ENCODE results near the gene LPP.

Gene LPP

GRCh38 chr3:188198001-188198400, 44.0 kb downstream of the LPP start:
- DNase-seq (ENCODE audit: low spot score): no peak

DNA sequence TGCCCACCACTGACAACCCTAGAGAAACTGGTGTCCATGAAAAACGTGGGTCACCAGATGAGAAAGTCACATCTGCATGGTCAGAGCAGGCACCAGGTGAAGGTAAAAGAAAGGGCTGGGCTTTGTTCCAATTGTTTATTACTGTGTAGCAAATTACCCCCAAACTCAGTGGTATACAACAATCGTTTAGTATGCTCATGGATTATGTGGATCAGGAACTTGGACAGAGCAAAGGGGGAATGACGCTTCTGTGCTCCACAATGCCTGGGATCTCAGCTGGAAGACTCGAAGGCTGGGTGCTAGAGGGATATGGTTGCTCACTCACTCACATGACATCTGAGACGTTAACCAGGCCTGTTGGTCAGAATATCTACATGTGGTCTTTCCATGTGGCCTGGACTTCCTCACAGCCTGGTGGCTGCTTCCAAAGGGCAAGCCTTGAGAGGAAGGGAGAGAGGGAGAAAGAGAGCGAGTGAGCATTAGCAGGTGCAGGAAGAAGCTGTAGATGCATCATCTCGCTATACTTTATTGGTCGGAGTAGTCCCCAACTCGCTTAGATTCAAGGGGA, 44.9 kb downstream of the LPP start:
- no peak for DNase-seq (ENCODE audit: low spot score)

DNA sequence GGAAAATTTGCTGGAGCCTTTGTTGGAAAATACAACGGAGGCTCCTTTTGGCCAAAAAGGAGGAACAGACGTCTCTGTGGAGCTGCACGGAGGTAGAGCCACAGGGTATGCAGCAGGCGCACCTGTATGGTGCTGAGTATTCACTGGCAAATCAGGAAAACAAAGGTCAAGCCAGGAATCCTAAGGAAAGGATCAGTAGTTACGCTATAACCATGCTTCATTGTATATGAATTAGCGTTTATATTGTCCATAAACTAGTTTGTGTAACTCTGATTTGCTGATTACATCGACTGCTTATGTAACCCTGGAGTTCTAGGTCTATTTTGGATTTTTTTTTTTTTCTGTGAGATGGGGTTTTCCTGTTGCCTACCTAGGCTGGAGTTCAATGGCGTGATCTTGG, 45.4 kb downstream of the LPP start:
- DNase-seq (ENCODE audit: low spot score): no peak

DNA sequence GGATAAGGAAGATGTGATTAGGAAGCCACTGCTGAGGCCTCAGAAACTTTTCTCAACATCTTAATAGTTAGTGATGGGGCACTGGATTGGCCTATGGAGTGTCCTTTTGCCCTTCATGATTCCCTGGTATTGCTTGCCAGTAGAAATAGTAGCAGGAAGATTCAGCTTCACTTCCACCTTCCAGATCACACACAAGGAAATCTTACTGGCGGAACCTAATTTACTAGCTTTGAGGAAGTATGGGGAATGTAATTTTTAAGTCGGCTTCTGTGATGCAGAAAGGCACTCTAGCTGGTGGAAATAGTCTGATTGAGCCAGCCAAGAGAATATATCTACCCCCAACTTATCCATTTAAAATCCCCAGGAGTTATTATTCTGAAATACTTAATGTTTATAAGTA, 46.5 kb downstream of the LPP start:
- DNase-seq (ENCODE audit: low spot score): no peak

DNA sequence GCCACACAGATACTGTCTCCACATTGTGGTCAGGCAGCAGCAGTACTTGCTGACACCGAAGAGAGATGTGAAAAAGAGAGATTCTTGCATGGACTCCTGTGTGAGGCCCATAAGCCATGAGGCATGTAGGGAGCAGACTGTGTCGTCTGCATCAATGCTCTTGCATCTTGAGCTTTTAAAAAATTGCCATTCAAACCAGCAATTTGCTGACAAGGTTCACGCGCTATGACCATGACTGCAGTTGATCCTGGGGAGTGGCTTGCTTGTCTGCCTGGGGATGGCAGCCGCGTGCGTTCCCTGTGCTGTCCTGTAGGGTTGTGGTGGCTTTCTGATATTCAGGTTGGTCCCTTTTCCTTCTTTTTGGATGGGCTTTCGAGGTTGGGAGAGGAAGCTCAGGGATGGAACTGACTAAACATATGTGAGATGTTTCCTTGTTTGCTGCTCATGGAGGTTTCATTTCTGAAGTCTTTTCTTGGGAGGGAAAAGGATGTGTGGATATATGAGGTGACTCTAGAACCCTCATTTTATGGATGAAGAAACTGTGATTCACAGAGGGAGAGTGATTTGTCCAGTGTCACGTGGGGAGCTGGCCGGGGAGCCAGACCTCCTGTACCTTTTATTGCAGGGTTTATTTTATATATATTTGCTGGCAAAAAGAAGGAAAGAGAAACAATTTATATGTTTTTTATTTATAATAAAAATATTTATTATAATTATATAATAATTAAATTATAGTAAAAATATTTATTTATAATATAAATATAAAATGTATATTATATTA, 48.6 kb downstream of the LPP start:
- DNase-seq (ENCODE audit: low spot score): no peak

- no peak for DNase-seq (ENCODE audit: low spot score)
These were observed 50.6 kb downstream of the LPP start for GRCh38 chr3:188204526-188204925.

DNA sequence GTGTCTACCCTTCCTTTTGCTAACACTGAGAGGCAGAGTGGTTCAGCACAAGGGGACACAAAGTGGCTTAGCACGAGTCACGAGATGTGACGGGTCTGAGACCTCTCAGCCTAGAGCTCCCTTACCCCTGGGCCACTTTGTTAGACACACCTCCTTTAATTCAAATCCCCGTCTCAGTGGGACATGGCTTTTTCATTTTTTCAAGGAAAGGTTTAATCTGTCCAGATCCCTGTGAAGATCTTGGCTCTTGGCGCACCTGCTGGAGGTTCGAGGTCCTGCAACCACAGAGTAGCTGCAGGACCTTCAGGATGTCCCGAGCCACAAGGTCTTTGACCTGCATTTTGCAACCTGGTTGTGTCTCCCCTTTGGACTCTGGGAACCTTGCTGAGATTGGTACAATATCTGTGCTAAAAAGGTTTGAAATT, 52.0 kb downstream of the LPP start:
- no peak for DNase-seq (ENCODE audit: low spot score)

DNA sequence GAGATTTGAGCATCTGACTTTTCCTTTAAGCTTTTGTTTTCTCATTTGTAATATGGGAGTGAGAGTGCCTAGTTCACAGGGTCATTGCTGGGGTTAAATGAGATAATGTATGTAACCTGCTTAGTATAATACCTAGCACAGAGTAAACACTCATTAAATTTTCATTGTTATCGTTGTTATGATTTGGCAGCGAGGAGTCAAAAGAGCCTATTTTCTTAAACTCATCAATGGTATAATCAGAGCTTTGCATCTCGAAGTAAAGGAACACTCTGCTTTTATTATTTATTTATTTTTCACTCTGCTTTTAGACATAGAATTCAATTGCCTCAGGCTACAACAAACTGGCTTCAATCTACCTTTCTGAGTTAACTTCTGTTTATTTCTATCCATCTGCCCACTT, 52.8 kb downstream of the LPP start:
- DNase-seq (ENCODE audit: low spot score): no peak

DNA sequence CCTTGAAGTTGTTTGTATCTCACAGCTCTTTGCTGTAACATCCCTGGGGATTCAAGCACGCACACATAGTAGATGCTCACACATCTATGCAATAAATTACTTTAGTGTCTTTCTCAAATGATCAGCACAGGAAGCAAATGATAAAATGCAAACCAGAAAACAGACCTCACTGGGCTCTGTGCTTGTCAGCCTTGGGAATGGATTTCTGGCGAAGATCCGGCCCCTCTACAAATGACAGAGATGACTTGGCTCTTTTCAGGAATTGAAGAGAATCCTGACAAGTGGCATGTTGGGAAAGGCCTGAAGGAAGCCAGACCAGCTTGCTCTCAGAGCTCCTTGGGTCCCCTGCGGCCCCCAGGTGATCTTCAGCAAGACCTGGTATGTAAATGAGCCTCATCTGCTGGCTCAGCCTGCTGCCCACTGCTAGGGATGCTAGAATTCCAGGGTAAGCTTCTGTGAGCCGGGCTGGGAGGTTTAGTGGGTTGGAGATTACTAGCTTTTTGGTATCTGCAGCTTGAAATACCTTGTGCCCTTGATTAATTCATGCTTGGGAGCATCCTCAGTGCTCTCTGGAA, 54.1 kb downstream of the LPP start:
- DNase-seq (ENCODE audit: low spot score): no peak

DNA sequence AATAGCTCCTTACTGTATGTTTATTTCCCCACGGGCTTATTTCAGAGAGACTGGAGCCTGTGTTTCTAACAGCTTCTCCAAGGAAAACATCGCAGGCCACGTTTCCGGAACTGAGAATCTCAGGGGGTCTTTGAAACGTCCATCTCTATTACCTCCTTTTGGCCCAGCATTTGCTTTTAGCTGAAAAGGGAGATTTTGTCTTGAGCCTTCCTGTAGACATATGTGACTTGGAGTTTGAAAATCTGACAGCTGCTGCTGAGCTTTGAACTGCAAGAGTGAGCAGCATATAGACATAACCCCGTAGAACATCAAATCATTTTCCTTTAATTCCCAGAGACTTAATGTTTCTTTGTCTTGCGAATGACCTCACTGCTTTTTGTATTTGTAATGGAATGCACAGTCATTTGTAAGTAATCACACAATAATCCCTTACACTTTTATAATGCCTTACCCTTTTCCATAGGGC, 54.6 kb downstream of the LPP start:
- no peak for DNase-seq (ENCODE audit: low spot score)

DNA sequence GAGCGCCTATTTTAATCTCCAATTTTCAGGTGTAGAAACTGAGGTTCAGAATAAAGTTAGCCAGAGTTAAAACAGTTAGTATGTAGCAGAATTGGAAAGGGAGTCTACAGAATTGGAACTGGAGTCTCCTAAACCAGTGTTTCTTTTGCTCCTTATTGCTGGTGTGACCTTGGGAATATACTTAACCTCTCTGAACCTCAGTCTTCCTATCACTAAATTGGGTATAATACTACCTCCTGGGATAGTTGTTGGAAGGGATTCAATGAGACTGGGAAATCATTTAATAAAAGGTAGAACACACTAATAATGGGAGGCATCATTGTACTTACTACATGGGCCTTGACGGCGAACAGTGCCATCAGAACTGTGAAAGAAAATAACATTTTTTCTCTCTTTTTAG, 55.1 kb downstream of the LPP start:
- DNase-seq (ENCODE audit: low spot score): no peak

- no peak for DNase-seq (ENCODE audit: low spot score)
These were observed 55.8 kb downstream of the LPP start for GRCh38 chr3:188209740-188210139.

GRCh38 chr3:188211476-188211875, 57.5 kb downstream of the LPP start:
- no peak for DNase-seq (ENCODE audit: low spot score)

GRCh38 chr3:188212308-188212969, 58.5 kb downstream of the LPP start:
- DNase-seq (ENCODE audit: low spot score): no peak

- DNase-seq (ENCODE audit: low spot score): no peak
These were observed 60.5 kb downstream of the LPP start for GRCh38 chr3:188214442-188214841.

GRCh38 chr3:188215129-188215528, 61.2 kb downstream of the LPP start:
- DNase-seq (ENCODE audit: low spot score): no peak

DNA sequence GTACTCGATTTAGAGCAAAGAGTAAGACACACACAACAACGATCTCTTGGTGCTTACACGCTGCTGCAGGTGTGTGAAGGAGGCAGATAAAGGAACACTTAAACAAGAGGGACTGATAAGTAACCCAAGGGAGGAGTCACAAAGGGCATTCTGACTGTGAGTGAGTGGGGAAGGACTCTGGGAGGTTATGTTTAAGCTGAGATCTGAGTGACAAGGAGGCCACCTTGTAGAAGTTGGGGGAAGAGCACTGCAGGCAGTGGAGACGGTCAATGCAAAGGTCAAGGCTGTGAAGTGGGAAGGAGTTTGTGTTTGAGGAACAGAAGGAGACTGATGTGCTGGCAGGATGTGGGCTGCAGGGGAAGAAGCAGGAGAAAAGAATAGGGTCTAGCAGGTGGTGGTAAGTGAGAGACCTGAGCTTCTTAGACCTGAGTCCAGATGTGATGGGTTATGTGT, 63.1 kb downstream of the LPP start:
- DNase-seq (ENCODE audit: low spot score): no peak

DNA sequence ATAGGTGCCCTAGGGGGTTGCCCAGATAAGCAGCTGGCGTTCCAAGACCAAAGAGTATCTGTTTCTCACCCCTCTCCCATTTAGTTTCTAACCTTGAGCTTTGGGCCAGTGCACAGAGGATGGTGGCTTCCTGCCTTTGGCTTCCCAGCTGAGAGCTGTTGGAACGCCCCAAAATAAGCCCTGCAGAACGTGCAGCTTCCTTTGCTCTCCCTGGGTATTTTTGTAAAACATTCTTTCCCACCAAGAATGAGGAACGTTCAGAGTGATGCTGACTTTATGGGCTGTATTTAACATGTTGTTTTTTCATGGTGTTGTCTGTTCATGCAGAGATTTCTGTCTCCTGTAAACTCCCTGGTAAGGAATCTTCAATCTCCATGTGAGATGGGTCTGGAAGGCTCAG, 63.8 kb downstream of the LPP start:
- DNase-seq (ENCODE audit: low spot score): no peak

- DNase-seq (ENCODE audit: low spot score): no peak
These were observed 64.6 kb downstream of the LPP start for GRCh38 chr3:188218603-188219002.

DNA sequence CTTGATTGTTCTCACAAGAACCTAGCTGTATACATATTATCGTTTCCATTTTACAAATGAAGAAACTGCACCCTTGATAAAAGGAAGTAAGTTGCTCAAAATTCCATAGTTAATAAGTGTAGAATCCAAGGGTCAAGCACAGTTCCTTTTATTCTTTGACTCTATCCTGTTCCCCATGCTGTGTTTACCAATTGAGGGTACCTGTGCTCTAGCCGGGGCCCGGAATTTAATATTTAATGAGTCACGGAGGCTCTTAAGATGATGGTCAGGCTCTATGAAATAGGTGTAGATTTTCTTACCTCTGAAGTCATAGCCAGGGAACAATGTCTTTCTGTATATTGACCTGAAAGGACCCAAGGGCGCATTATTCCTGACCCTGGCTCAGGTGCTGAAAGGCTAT, 65.2 kb downstream of the LPP start:
- no peak for DNase-seq (ENCODE audit: low spot score)

- DNase-seq (ENCODE audit: low spot score): no peak
These were observed 66.3 kb downstream of the LPP start for GRCh38 chr3:188220097-188220788.

Data from kidney capillary endothelial cell (primary cell).